DND-41 (cell line): ENCODE results near the gene GPC3.

ENCODE experiments used
- EZH2 ChIP-seq: IDR thresholded peaks from 3 replicates; pipeline ENCODE4 v1.6.1; 2012; ENCODE audit warnings: borderline replicate concordance, low read depth, mild to moderate bottlenecking, moderate library complexity, low read length, inconsistent platforms; ENCODE audit not compliant: severe bottlenecking
- TF ChIP-seq, protein P1 (sequence below): IDR thresholded peaks from 2 replicates; pipeline ENCODE4 v1.5.1; 2012; ENCODE audit warnings: borderline replicate concordance, low read length, moderate library complexity, mild to moderate bottlenecking; ENCODE audit not compliant: poor library complexity, severe bottlenecking; ENCODE audit errors: extremely low read depth

- TF ChIP-seq, protein P1, sequence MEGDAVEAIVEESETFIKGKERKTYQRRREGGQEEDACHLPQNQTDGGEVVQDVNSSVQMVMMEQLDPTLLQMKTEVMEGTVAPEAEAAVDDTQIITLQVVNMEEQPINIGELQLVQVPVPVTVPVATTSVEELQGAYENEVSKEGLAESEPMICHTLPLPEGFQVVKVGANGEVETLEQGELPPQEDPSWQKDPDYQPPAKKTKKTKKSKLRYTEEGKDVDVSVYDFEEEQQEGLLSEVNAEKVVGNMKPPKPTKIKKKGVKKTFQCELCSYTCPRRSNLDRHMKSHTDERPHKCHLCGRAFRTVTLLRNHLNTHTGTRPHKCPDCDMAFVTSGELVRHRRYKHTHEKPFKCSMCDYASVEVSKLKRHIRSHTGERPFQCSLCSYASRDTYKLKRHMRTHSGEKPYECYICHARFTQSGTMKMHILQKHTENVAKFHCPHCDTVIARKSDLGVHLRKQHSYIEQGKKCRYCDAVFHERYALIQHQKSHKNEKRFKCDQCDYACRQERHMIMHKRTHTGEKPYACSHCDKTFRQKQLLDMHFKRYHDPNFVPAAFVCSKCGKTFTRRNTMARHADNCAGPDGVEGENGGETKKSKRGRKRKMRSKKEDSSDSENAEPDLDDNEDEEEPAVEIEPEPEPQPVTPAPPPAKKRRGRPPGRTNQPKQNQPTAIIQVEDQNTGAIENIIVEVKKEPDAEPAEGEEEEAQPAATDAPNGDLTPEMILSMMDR, result no peak
- no peak for TF ChIP-seq EZH2
Observed at GRCh38 chrX:133681421-133681820, 304.0 kb downstream of the GPC3 start.
